H9 (cell line): ENCODE data around the gene SLAMF1. TPM values are rescaled to one million over a fixed set of nuclear protein-coding genes. Genes with fewer than 3 reads are reported as not detected.

ENCODE experiments used
- DNase-seq: peaks from one replicate; pipeline ENCODE4 v3.0.0-alpha.2; 2017
- H2AFZ ChIP-seq: one replicate; pipeline ENCODE4 v1.6.1; 2013; ENCODE audit warnings: mild to moderate bottlenecking, low read length, control low read depth, moderate library complexity
- H2AK5ac ChIP-seq: 2 replicates; pipeline ENCODE4 v1.6.1; 2013; ENCODE audit warnings: low read length, control low read depth, mixed read lengths; ENCODE audit not compliant: insufficient read length
- H2BK120ac ChIP-seq: one replicate; pipeline ENCODE4 v1.6.1; 2013; ENCODE audit warnings: low read depth, mild to moderate bottlenecking, low read length, control low read depth, inconsistent platforms; ENCODE audit not compliant: poor library complexity, severe bottlenecking
- H2BK12ac ChIP-seq: 2 replicates; pipeline ENCODE4 v1.6.1; 2013; ENCODE audit warnings: low read length, control low read depth, mixed read lengths, low read depth; ENCODE audit not compliant: insufficient read length
- H2BK15ac ChIP-seq: 2 replicates; pipeline ENCODE4 v1.6.1; 2013; ENCODE audit warnings: low read depth, low read length, control low read depth
- H2BK20ac ChIP-seq: one replicate; pipeline ENCODE4 v1.6.1; 2013; ENCODE audit warnings: low read depth, mild to moderate bottlenecking, low read length, control low read depth, inconsistent platforms; ENCODE audit not compliant: poor library complexity, severe bottlenecking
- H2BK5ac ChIP-seq: 2 replicates; pipeline ENCODE4 v1.6.1; 2013; ENCODE audit warnings: low read length, control low read depth, mixed read lengths; ENCODE audit not compliant: insufficient read length
- H3K14ac ChIP-seq: 2 replicates; pipeline ENCODE4 v1.6.1; 2013; ENCODE audit warnings: low read length, control low read depth; ENCODE audit not compliant: insufficient read depth
- H3K18ac ChIP-seq: 2 replicates; pipeline ENCODE4 v1.6.1; 2013; ENCODE audit warnings: low read depth, mild to moderate bottlenecking, mixed read lengths, low read length, control low read depth; ENCODE audit not compliant: insufficient read length
- H3K23ac ChIP-seq: 2 replicates; pipeline ENCODE4 v1.6.1; 2013; ENCODE audit warnings: low read length, control low read depth, mixed read lengths, low read depth; ENCODE audit not compliant: insufficient read length
- H3K23me2 ChIP-seq: 2 replicates; pipeline ENCODE4 v1.6.1; 2013; ENCODE audit warnings: low read depth, mild to moderate bottlenecking, mixed read lengths, low read length, control low read depth; ENCODE audit not compliant: insufficient read length, poor library complexity, severe bottlenecking
- H3K27ac ChIP-seq: 2 replicates; pipeline ENCODE4 v1.5.1; 2013; ENCODE audit warnings: low read length, control low read depth, mixed read lengths, low read depth; ENCODE audit not compliant: insufficient read length
- H3K27me3 ChIP-seq: 2 replicates; pipeline ENCODE4 v1.6.1; 2013; ENCODE audit warnings: low read length, control low read depth, inconsistent platforms; ENCODE audit not compliant: insufficient read depth
- H3K4ac ChIP-seq: 2 replicates; pipeline ENCODE4 v1.6.1; 2013; ENCODE audit warnings: low read depth, mild to moderate bottlenecking, control low read depth, inconsistent platforms, low read length, moderate library complexity
- H3K4me1 ChIP-seq: 2 replicates; pipeline ENCODE4 v1.6.1; 2013; ENCODE audit warnings: low read length, control low read depth, inconsistent platforms; ENCODE audit not compliant: insufficient read depth
- H3K4me2 ChIP-seq: 2 replicates; pipeline ENCODE4 v1.6.1; 2013; ENCODE audit warnings: low read length, control low read depth, mixed read lengths; ENCODE audit not compliant: insufficient read length, insufficient read depth
- H3K56ac ChIP-seq: 2 replicates; pipeline ENCODE4 v1.6.1; 2013; ENCODE audit warnings: low read depth, mild to moderate bottlenecking, mixed read lengths, low read length, control low read depth; ENCODE audit not compliant: insufficient read length
- H3K79me1 ChIP-seq: 2 replicates; pipeline ENCODE4 v1.6.1; 2013; ENCODE audit warnings: low read depth, mild to moderate bottlenecking, moderate library complexity, low read length, control low read depth, inconsistent platforms; ENCODE audit not compliant: insufficient read depth, poor library complexity, severe bottlenecking
- H3K79me2 ChIP-seq: 2 replicates; pipeline ENCODE4 v1.6.1; 2013; ENCODE audit warnings: low read length, control low read depth, inconsistent platforms; ENCODE audit not compliant: insufficient read depth
- H3K9ac ChIP-seq: 2 replicates; pipeline ENCODE4 v1.6.1; 2013; ENCODE audit warnings: low read length, control low read depth, mixed read lengths; ENCODE audit not compliant: insufficient read length; ENCODE audit errors: extremely low read depth
- H3K9me3 ChIP-seq: one replicate; pipeline ENCODE4 v1.6.1; 2013; ENCODE audit warnings: low read depth, low read length, inconsistent platforms; ENCODE audit not compliant: control insufficient read depth
- H3T11ph ChIP-seq: one replicate; pipeline ENCODE4 v1.6.1; 2013; ENCODE audit warnings: mild to moderate bottlenecking, low read length, control low read depth, inconsistent platforms
- H4K20me1 ChIP-seq: one replicate; pipeline ENCODE4 v1.6.1; 2013; ENCODE audit not compliant: control insufficient read depth, insufficient read length, insufficient read depth
- H4K5ac ChIP-seq: 2 replicates; pipeline ENCODE4 v1.6.1; 2013; ENCODE audit warnings: low read depth, mild to moderate bottlenecking, mixed read lengths, low read length, control low read depth; ENCODE audit not compliant: insufficient read length
- H4K8ac ChIP-seq: replicated peaks from 2 replicates; pipeline ENCODE4 v1.6.1; 2013; ENCODE audit warnings: low read length, control low read depth, mixed read lengths, low read depth; ENCODE audit not compliant: insufficient read length
- H4K91ac ChIP-seq: 2 replicates; pipeline ENCODE4 v1.6.1; 2013; ENCODE audit warnings: low read depth, mild to moderate bottlenecking, moderate library complexity, mixed read lengths, low read length, control low read depth; ENCODE audit not compliant: insufficient read length
- H3K27ac Mint-ChIP-seq, 3 experiments: 2 replicates in 2 of 3; 3 replicates in 1 of 3; pipeline ENCODE4 v1.8.0; 2020 to 2021; ENCODE audit warnings: mixed read lengths in 3 of 3, mild to moderate bottlenecking in 1 of 3, moderate library complexity in 1 of 3
- H3K27me3 Mint-ChIP-seq: 2 replicates; pipeline ENCODE4 v1.8.0; 2021; ENCODE audit warnings: low read depth, mild to moderate bottlenecking, moderate library complexity, mixed read lengths
- H3K36me3 Mint-ChIP-seq, 3 experiments: 2 replicates in 2 of 3; 3 replicates in 1 of 3; pipeline ENCODE4 v1.8.0; 2020 to 2021; ENCODE audit warnings: low read depth in 3 of 3, mixed read lengths in 3 of 3; ENCODE audit not compliant: insufficient read depth in 1 of 3
- H3K4me1 Mint-ChIP-seq, 2 experiments: 2 replicates each; pipeline ENCODE4 v1.8.0; 2020; ENCODE audit warnings: mixed read lengths in 2 of 2
- H3K4me3 Mint-ChIP-seq, 2 experiments: 2 replicates in 1 of 2; 3 replicates in 1 of 2; pipeline ENCODE4 v1.8.0; 2020 to 2021; ENCODE audit warnings: mild to moderate bottlenecking in 2 of 2, mixed read lengths in 2 of 2, moderate library complexity in 1 of 2
- H3K9me3 Mint-ChIP-seq, 2 experiments: 2 replicates in 1 of 2; 3 replicates in 1 of 2; pipeline ENCODE4 v1.8.0; 2020; ENCODE audit warnings: mild to moderate bottlenecking in 2 of 2, mixed read lengths in 2 of 2, moderate library complexity in 1 of 2
- CTCF ChIP-seq: fragments of 200-600 bp; sonication (generic); conservative IDR thresholded peaks from 3 replicates; pipeline ENCODE4 v1.8.0; 2021; ENCODE audit warnings: antibody characterized with exemption, mild to moderate bottlenecking
- WGBS: extraction: QIAGEN DNeasy Blood & Tissue Kit; methylation state at CpG from one replicate; pipeline ENCODE4 v1.1.7; 2013; ENCODE audit warnings: missing lambda C conversion rate, low lambda C conversion rate, mixed read lengths; ENCODE audit not compliant: insufficient read length; ENCODE audit errors: extremely low coverage; 5-methylcytosine and 5-hydroxymethylcytosine counted together
- total RNA-seq: library from RNA; stranded (reverse); gene quantifications from 2 replicates; pipeline ENCODE4 v1.2.1, GENCODE V29; 2021

The SLAMF1 gene
- total RNA-seq, 1 experiment from 2014 or later = not detected

- H3K4me3 Mint-ChIP-seq = no peak overlapping the region
- DNase-seq = no peak
- H3K4me1 Mint-ChIP-seq = 0 out of 4 replicates have a peak, but pooled peaks cover 2% of the 10 kb centered on the region in 2 experiments
- Histone ChIP-seq H3K27me3 (no peaks in the 10 kb centered on the region), H3K9ac (no peak overlapping the region), H2BK15ac (no peak overlapping the region), H2AK5ac (no peak overlapping the region), H3T11ph (no peak overlapping the region), H2BK20ac (no peak overlapping the region), H3K56ac (no peak overlapping the region), H4K8ac (no peak overlapping the region), H3K4me1 (no peaks in the 10 kb centered on the region), H3K23ac (no peak overlapping the region), H4K5ac (no peak overlapping the region), H2AFZ (no peak overlapping the region), H3K4me2 (no peak overlapping the region), H3K79me1 (no peaks in the 10 kb centered on the region), H3K79me2 (no peaks in the 10 kb centered on the region), H3K4ac (no peak overlapping the region), H3K9me3 (no peaks in the 10 kb centered on the region), H2BK12ac (no peak overlapping the region), H2BK5ac (no peak overlapping the region), H3K23me2 (no peaks in the 10 kb centered on the region), H3K27ac (no peak overlapping the region), H2BK120ac (no peak overlapping the region), H4K20me1 (no peaks in the 10 kb centered on the region), H4K91ac (no peak overlapping the region), H3K14ac (no peak overlapping the region), H3K18ac (no peak overlapping the region)
- H3K27ac Mint-ChIP-seq = no peak overlapping the region
- peaks cover 3% of the 10 kb centered on the region; the same call in 1 of the 2 replicates for H3K27me3 Mint-ChIP-seq
- H3K9me3 Mint-ChIP-seq = no peaks in the 10 kb centered on the region
- TF ChIP-seq CTCF = no peak
- no peaks in the 10 kb centered on the region for H3K36me3 Mint-ChIP-seq
- no CpG with 5 or more reads among the region's 3 CpGs for WGBS
Observed at GRCh38 chr1:160576390-160576789, 70.5 kb downstream of the SLAMF1 start.
